IMR-90 (cell line): ENCODE results near the gene YES1. TPM values are rescaled to one million over a fixed set of nuclear protein-coding genes. Genes with fewer than 3 reads are reported as not detected.
"Not testable (repeated sequence)": the region's sequence is repeated elsewhere in the genome, so short reads cannot be mapped to it uniquely, and the experiment has no call there.

Source experiments
- ATAC-seq: fragments of 200-7000 bp; cut with Tn5 transposase; 2 replicates; pipeline ENCODE4 v1.9.1; 2020; ENCODE audit warnings: low read depth, mild to moderate bottlenecking, moderate library complexity
- BruUV-seq: library from RNA; stranded (reverse); fragments of 400-500 nt; replicated peaks from 2 replicates; lab custom pipeline; 2021; lab: Mats Ljungman, UMichigan
- CTCF ChIA-PET: fragments of 300-600 bp; formaldehyde crosslinking; extraction: SDS; loops from one replicate; lab custom pipeline; 2021; ENCODE audit warnings: antibody characterized with exemption; lab: Yijun Ruan, JAX
- POLR2A ChIA-PET: fragments of 300-600 bp; sonication (Branson Sonifier 250); formaldehyde crosslinking; loops from one replicate; lab custom pipeline; 2022; ENCODE audit warnings: antibody characterized with exemption; ENCODE audit not compliant: unreplicated experiment; lab: Charles Lee
- DNase-seq: peaks from one replicate; pipeline ENCODE4 v3.0.0; 2013
- H2AFZ ChIP-seq: replicated peaks from 2 replicates; pipeline ENCODE3; 2013; ENCODE audit warnings: low read length, mild to moderate bottlenecking; ENCODE audit not compliant: poor library complexity
- H2AK5ac ChIP-seq: 2 replicates; pipeline ENCODE4 v1.6.1; 2013; ENCODE audit warnings: low read depth, low read length, inconsistent platforms
- H2AK9ac ChIP-seq: replicated peaks from 2 replicates; pipeline ENCODE3; 2013; ENCODE audit warnings: mild to moderate bottlenecking, low read depth, low read length, moderate library complexity; ENCODE audit not compliant: poor library complexity
- H2BK120ac ChIP-seq: 2 replicates; pipeline ENCODE4 v1.6.1; 2013; ENCODE audit warnings: low read depth, low read length, inconsistent platforms
- H2BK15ac ChIP-seq: 3 replicates; pipeline ENCODE4 v1.6.1; 2013; ENCODE audit warnings: low read depth, low read length, inconsistent platforms
- H2BK20ac ChIP-seq: 2 replicates; pipeline ENCODE4 v1.6.1; 2013; ENCODE audit warnings: low read depth, mild to moderate bottlenecking, inconsistent platforms, low read length, moderate library complexity
- H2BK5ac ChIP-seq: 2 replicates; pipeline ENCODE4 v1.6.1; 2013; ENCODE audit warnings: mild to moderate bottlenecking, low read depth, low read length, inconsistent platforms; ENCODE audit not compliant: poor library complexity, severe bottlenecking
- H3K14ac ChIP-seq: replicated peaks from 2 replicates; pipeline ENCODE4 v1.6.1; 2013; ENCODE audit warnings: low read depth, low read length, inconsistent platforms
- H3K18ac ChIP-seq: 2 replicates; pipeline ENCODE4 v1.6.1; 2013; ENCODE audit warnings: low read depth, low read length, control low read depth
- H3K23ac ChIP-seq: 2 replicates; pipeline ENCODE4 v1.6.1; 2013; ENCODE audit warnings: low read depth, low read length, inconsistent platforms
- H3K27ac ChIP-seq: 2 replicates; pipeline ENCODE4 v1.5.1; 2013; ENCODE audit warnings: mild to moderate bottlenecking, control low read depth, low read length; ENCODE audit not compliant: insufficient read depth
- H3K27me3 ChIP-seq: 2 replicates; pipeline ENCODE4 v1.6.1; 2013; ENCODE audit warnings: low read length; ENCODE audit not compliant: control insufficient read depth, insufficient read depth
- H3K36me3 ChIP-seq: 2 replicates; pipeline ENCODE4 v1.6.1; 2013; ENCODE audit warnings: low read length, mixed read lengths; ENCODE audit not compliant: control insufficient read depth, insufficient read depth
- H3K4ac ChIP-seq: 2 replicates; pipeline ENCODE4 v1.6.1; 2013; ENCODE audit warnings: low read depth, low read length, inconsistent platforms
- H3K4me1 ChIP-seq: 2 replicates; pipeline ENCODE4 v1.6.1; 2013; ENCODE audit warnings: low read length, mixed read lengths; ENCODE audit not compliant: control insufficient read depth, insufficient read depth
- H3K4me2 ChIP-seq: 2 replicates; pipeline ENCODE4 v1.6.1; 2013; ENCODE audit warnings: low read depth, mild to moderate bottlenecking, control low read depth, low read length, moderate library complexity
- H3K4me3 ChIP-seq: 2 replicates; pipeline ENCODE4 v1.5.1; 2013; ENCODE audit warnings: low read depth, mild to moderate bottlenecking, control low read depth, low read length, moderate library complexity; ENCODE audit not compliant: insufficient read depth
- H3K56ac ChIP-seq: 2 replicates; pipeline ENCODE4 v1.6.1; 2013; ENCODE audit warnings: low read length, inconsistent platforms; ENCODE audit not compliant: insufficient read depth; ENCODE audit errors: extremely low read depth
- H3K79me1 ChIP-seq, 2 experiments: 2 replicates each; pipeline ENCODE4 v1.6.1; 2013; ENCODE audit warnings: low read length in 2 of 2, inconsistent platforms in 1 of 2, low read depth in 1 of 2
- H3K9ac ChIP-seq: 2 replicates; pipeline ENCODE4 v1.6.1; 2013; ENCODE audit warnings: low read depth, low read length, control low read depth
- H3K9me1 ChIP-seq: 2 replicates; pipeline ENCODE4 v1.6.1; 2013; ENCODE audit warnings: low read length, inconsistent platforms; ENCODE audit not compliant: insufficient read depth
- H3K9me3 ChIP-seq: 2 replicates; pipeline ENCODE4 v1.6.1; 2013; ENCODE audit warnings: low read length; ENCODE audit not compliant: control insufficient read depth, insufficient read depth
- H4K20me1 ChIP-seq: 2 replicates; pipeline ENCODE4 v1.6.1; 2013; ENCODE audit warnings: low read length, inconsistent platforms; ENCODE audit not compliant: insufficient read depth
- H4K5ac ChIP-seq: 2 replicates; pipeline ENCODE4 v1.6.1; 2013; ENCODE audit warnings: mild to moderate bottlenecking, low read depth, low read length, control low read depth
- H4K8ac ChIP-seq, 2 experiments: 2 replicates each; pipeline ENCODE4 v1.6.1; 2013; ENCODE audit warnings: low read depth in 2 of 2, low read length in 2 of 2, control low read depth in 1 of 2, inconsistent platforms in 1 of 2
- H4K91ac ChIP-seq: 2 replicates; pipeline ENCODE4 v1.6.1; 2013; ENCODE audit warnings: low read depth, low read length, inconsistent platforms; ENCODE audit not compliant: insufficient read depth
- WGBS, 2 experiments: methylation state at CpG; one replicate each; pipeline versions ENCODE4 v1.1.5 to v1.1.7; 2013; ENCODE audit warnings: missing lambda C conversion rate in 2 of 2; ENCODE audit not compliant: insufficient read length in 1 of 2; ENCODE audit errors: extremely low coverage in 2 of 2; 5-methylcytosine and 5-hydroxymethylcytosine counted together
- dilution Hi-C: fragments of 300-500 bp; cut with HindIII; formaldehyde crosslinking; loops from one replicate; pipeline ENCODE4 v1.14.3; 2018; ENCODE audit warnings: low sequenced_read_pairs; ENCODE audit not compliant: unreplicated experiment
- in situ Hi-C: fragments of 300-500 bp; cut with MboI; formaldehyde crosslinking; loops from 3 replicates; pipeline ENCODE4 v1.14.3; 2019; ENCODE audit warnings: low sequenced_read_pairs, inconsistent platforms, mixed read lengths
- intact Hi-C: fragments of 100-400 bp; cut with micrococcal nuclease; formaldehyde crosslinking; loops from 2 replicates; pipeline ENCODE4 v1.10.0; 2022
- polyA plus RNA-seq, 3 experiments: library from polyadenylated mRNA; depleted of rRNA; stranded (reverse); fragments of >200 nt; gene quantifications; 2 replicates each; pipeline ENCODE4 v1.2.3, GENCODE V29; 2012; ENCODE audit warnings: low replicate concordance in 1 of 3
- total RNA-seq: library from RNA; depleted of rRNA; stranded (reverse); fragments of >200 nt; gene quantifications from 2 replicates; pipeline ENCODE4 v1.2.3, GENCODE V29; 2012

The YES1 gene
- total and polyA plus RNA-seq, 2 of the 4 experiments (the other 2 are of a cell fraction): 16.7 to 62.0 TPM

DNA sequence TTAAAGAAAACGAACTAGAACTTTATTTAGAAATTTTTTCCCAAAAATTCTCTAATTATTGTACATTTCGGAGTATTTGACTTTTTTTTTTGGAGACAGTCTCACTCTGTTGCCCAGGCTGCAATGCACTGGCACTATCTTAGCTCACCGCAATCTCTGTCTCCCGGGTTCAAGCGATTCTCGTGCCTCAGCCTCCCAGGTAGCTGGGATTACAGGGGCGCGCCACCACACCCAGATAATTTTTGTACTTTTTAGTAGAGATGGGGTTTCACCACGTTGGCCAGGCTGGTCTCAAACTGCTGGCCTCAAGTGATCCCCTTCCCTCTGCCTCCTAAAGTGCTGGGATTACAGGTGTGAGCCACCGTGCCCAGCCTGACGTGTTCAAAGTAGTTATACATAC lies 2.8 kb downstream of the YES1 start:
- H3K4me2 ChIP-seq, H3K4me3 ChIP-seq, H2BK120ac ChIP-seq, H2BK20ac ChIP-seq, H4K91ac ChIP-seq, H2AK5ac ChIP-seq, H3K9ac ChIP-seq, H3K14ac ChIP-seq, H2AFZ ChIP-seq, H3K4me1 ChIP-seq, in situ Hi-C loops, CTCF ChIA-PET, H3K9me1 ChIP-seq, H3K9me3 ChIP-seq, H3K36me3 ChIP-seq, dilution Hi-C loops, ATAC-seq, POLR2A ChIA-PET, H4K8ac ChIP-seq, BruUV-seq, H2BK15ac ChIP-seq, DNase-seq, H3K27me3 ChIP-seq, H3K23ac ChIP-seq, H2AK9ac ChIP-seq, H4K5ac ChIP-seq, H3K18ac ChIP-seq, H3K27ac ChIP-seq, intact Hi-C loops, H2BK5ac ChIP-seq, H3K56ac ChIP-seq, H3K4ac ChIP-seq: not testable (repeated sequence)
- WGBS, 2 experiments: no CpG with 5 or more reads among the region's 11 CpGs
- Histone ChIP-seq H3K79me1 (peaks cover 10 to 18% of the 10 kb centered on the region in 2 experiments; a peak in 3 of 4 replicates), H4K20me1 (peaks cover 23% of the 10 kb centered on the region; the same call in 1 of the 2 replicates)
